Gastrocnemius medialis (tissue), 4 donors: ENCODE measurements around the gene FLNC.

ENCODE experiments used
- CTCF ChIP-seq, 5 experiments: fragments of 450-650 bp in 3 of 5; fragments of 200-600 bp in 2 of 5; sonication (generic) in 2 of 5; IDR thresholded peaks in 4 of 5; conservative IDR thresholded peaks in 1 of 5; 1 replicate in 4 of 5; 2 replicates in 1 of 5; pipeline ENCODE4 v1.5.1; 2016 to 2019; ENCODE audit warnings: antibody characterized with exemption in 5 of 5, mild to moderate bottlenecking in 3 of 5, moderate library complexity in 3 of 5
- POLR2A ChIP-seq, 2 donors: fragments of 450-650 bp; IDR thresholded peaks; one replicate each; pipeline ENCODE4 v1.6.1; 2017; ENCODE audit warnings: antibody characterized with exemption in 2 of 2, mild to moderate bottlenecking in 2 of 2, moderate library complexity in 2 of 2

GRCh38 chr7:128841171-128841690, 11.0 kb downstream of the FLNC start:
- TF ChIP-seq CTCF (IDR thresholded peaks at IDR 0.05 in 4 of 5, conservative IDR thresholded peaks at IDR 0.05 in 1 of 5) (no peak), POLR2A (IDR thresholded peaks at IDR 0.05) (no peak)
